Sigmoid colon (tissue), 7 donors: ENCODE results near the gene RALY. TPM values are rescaled to one million over a fixed set of nuclear protein-coding genes. Genes with fewer than 3 reads are reported as not detected.

Experiments
- DNase-seq: peaks from one replicate; pipeline ENCODE4 v3.0.0-alpha.2; 2019
- H3K27ac ChIP-seq, 4 donors: fragments of 200-600 bp; sonication (generic); one replicate each; pipeline ENCODE4 v1.5.1; 2016 to 2019; ENCODE audit warnings: mild to moderate bottlenecking in 1 of 4
- H3K27me3 ChIP-seq, 3 donors: fragments of 200-600 bp; sonication (generic); one replicate each; pipeline ENCODE4 v1.5.1; 2019; ENCODE audit warnings: mild to moderate bottlenecking in 1 of 3
- H3K36me3 ChIP-seq, 4 donors: fragments of 200-600 bp; sonication (generic); one replicate each; pipeline ENCODE4 v1.5.1; 2016 to 2019
- H3K4me1 ChIP-seq, 4 donors: fragments of 200-600 bp; sonication (generic); one replicate each; pipeline ENCODE4 v1.5.1; 2017 to 2019
- H3K4me3 ChIP-seq, 4 donors: fragments of 200-600 bp; sonication (generic); one replicate each; pipeline ENCODE4 v1.5.1; 2017 to 2019; ENCODE audit warnings: mild to moderate bottlenecking in 2 of 4, moderate library complexity in 1 of 4
- H3K9me3 ChIP-seq, 4 donors: fragments of 200-600 bp in 3 of 4; sonication (generic) in 3 of 4; one replicate each; pipeline versions ENCODE4 v1.5.1 to v1.6.1; 2013 to 2019
- EP300 ChIP-seq, 4 donors: sonication (generic); formaldehyde crosslinking; IDR thresholded peaks; one replicate each; pipeline ENCODE4 v1.6.1; 2017; ENCODE audit warnings: antibody characterized with exemption in 4 of 4
- POLR2A ChIP-seq, 2 donors: fragments of 450-650 bp; IDR thresholded peaks; one replicate each; pipeline ENCODE4 v1.6.1; 2016; ENCODE audit warnings: antibody characterized with exemption in 2 of 2, mild to moderate bottlenecking in 2 of 2, moderate library complexity in 2 of 2
- POLR2AphosphoS5 ChIP-seq, 4 donors: sonication (generic); formaldehyde crosslinking; IDR thresholded peaks; one replicate each; pipeline ENCODE4 v1.6.1; 2017; ENCODE audit warnings: antibody characterized with exemption in 4 of 4
- WGBS, 2 donors: extraction: QIAGEN DNeasy Blood & Tissue Kit; methylation state at CpG; one replicate each; pipeline ENCODE4 v1.1.7; 2013; 5-methylcytosine and 5-hydroxymethylcytosine counted together
- intact Hi-C: fragments of 100-400 bp; cut with DNase I; formaldehyde crosslinking; loops from one replicate; pipeline ENCODE4 v1.15.1; 2023
- polyA plus RNA-seq, 3 donors: library from polyadenylated mRNA; stranded (reverse); fragments of 200-250 nt; gene quantifications; one replicate each; pipeline ENCODE4 v1.2.3, GENCODE V29; 2013
- total RNA-seq, 4 donors: library from RNA; depleted of rRNA; stranded (reverse); fragments of >200 nt; gene quantifications; one replicate each; pipeline ENCODE4 v1.1.0, GENCODE V29; 2016
- TF ChIP-seq, protein P1 (sequence below), 4 experiments: fragments of 450-650 bp in 3 of 4; fragments of 200-600 bp in 1 of 4; IDR thresholded peaks; one replicate each; pipeline ENCODE4 v1.5.1; 2016 to 2019; ENCODE audit warnings: antibody characterized with exemption in 4 of 4, mild to moderate bottlenecking in 3 of 4, moderate library complexity in 2 of 4
- donor health status: healthy with polysubstance abuse.
- donor health status: Bipolar disorder and iron deficiency.
- donor health status: healthy.

The RALY gene
- total and polyA plus RNA-seq, 7 donors: 75.1 to 233 (median 94.5) TPM

DNA sequence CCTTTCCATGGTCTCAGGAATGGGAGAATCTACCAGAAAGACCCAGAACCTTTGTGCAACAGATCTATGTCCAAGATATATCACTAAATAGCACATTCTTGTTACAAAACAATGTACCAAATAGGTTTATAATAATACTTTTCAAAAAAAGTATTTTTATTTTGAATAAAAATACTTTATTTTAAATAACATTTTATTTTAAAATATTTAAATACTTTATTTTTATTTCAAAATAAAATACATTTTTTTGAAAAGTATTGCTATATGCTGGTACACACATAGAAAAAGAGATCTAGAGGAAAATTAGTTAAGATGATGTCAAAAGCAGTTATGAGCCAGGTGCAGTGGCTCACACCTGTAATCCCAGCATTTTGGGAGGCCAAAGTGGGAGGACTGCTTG, 16.8 kb upstream of the RALY start:
- TF ChIP-seq, protein P1, sequence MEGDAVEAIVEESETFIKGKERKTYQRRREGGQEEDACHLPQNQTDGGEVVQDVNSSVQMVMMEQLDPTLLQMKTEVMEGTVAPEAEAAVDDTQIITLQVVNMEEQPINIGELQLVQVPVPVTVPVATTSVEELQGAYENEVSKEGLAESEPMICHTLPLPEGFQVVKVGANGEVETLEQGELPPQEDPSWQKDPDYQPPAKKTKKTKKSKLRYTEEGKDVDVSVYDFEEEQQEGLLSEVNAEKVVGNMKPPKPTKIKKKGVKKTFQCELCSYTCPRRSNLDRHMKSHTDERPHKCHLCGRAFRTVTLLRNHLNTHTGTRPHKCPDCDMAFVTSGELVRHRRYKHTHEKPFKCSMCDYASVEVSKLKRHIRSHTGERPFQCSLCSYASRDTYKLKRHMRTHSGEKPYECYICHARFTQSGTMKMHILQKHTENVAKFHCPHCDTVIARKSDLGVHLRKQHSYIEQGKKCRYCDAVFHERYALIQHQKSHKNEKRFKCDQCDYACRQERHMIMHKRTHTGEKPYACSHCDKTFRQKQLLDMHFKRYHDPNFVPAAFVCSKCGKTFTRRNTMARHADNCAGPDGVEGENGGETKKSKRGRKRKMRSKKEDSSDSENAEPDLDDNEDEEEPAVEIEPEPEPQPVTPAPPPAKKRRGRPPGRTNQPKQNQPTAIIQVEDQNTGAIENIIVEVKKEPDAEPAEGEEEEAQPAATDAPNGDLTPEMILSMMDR (IDR thresholded peaks at IDR 0.05): no peak
- no peak for TF ChIP-seq POLR2A (IDR thresholded peaks at IDR 0.05)
- DNase-seq: no peak
- H3K27ac ChIP-seq: no peak overlapping the region
- H3K9me3 ChIP-seq: peaks cover 0 to 4% (median 0%) of the 10 kb centered on the region in 4 donors
- H3K4me1 ChIP-seq: peaks cover 0 to 3% (median 2%) of the 10 kb centered on the region in 4 donors
- no peaks in the 10 kb centered on the region for H3K36me3 ChIP-seq
- intact Hi-C loops: no loop called here
- H3K27me3 ChIP-seq: no peaks in the 10 kb centered on the region
- no peak overlapping the region for H3K4me3 ChIP-seq

DNA sequence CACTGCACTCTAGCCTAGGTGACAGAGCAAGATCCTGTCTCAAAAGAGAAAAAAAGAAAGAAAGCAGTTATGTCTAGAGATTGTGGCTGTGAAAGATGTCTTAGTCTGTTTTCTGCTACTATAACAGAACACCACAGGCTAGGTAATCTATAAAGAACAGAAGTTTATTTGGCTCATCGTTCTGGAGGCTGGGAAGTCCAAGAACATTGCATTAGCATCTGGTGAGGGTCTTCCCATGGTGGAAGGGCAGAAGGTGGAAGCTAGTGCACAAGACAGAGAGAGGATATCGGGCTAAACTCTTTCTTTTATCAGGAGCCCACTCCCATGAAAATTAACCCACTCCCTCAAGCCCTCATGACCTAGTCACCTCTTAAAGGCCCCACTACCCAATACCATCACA, 16.2 kb upstream of the RALY start:
- Histone ChIP-seq H3K9me3 (peaks cover 0 to 4% (median 0%) of the 10 kb centered on the region in 4 donors), H3K27me3 (no peaks in the 10 kb centered on the region), H3K4me3 (no peak overlapping the region), H3K27ac (no peak overlapping the region), H3K36me3 (no peaks in the 10 kb centered on the region), H3K4me1 (no peaks in the 10 kb centered on the region)
- intact Hi-C loops: no loop called here
- WGBS, 2 donors: 64 to 89% methylated on average over 2 of the region's 2 CpGs
- TF ChIP-seq POLR2A (IDR thresholded peaks at IDR 0.05) (no peak), EP300 (IDR thresholded peaks at IDR 0.05) (no peak), POLR2AphosphoS5 (IDR thresholded peaks at IDR 0.05) (no peak)
- TF ChIP-seq, protein P1 (IDR thresholded peaks at IDR 0.05): no peak
- no peak for DNase-seq

DNA sequence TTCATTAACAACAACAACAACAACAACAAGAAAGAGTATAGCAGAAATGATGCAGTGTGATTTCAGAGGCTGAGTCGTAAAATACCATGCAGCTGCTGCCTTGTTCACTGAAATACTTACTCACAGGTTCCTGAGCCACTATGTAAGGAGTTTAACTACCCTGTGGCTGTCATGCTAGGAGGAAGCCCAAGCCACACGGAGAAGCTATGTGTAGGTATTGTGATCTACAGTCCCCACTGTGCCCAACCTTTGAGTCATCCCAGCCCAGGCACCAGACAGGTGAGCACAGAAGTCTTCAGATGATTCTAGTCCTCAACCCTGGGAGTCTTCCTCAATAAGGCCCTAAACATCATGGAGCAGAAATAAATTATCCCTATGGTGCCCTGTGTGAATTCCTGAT, 14.6 kb upstream of the RALY start:
- TF ChIP-seq EP300 (IDR thresholded peaks at IDR 0.05) (no peak), POLR2A (IDR thresholded peaks at IDR 0.05) (no peak), POLR2AphosphoS5 (IDR thresholded peaks at IDR 0.05) (no peak)
- TF ChIP-seq, protein P1 (IDR thresholded peaks at IDR 0.05): no peak
- intact Hi-C loops: no loop called here
- DNase-seq: no peak

DNA sequence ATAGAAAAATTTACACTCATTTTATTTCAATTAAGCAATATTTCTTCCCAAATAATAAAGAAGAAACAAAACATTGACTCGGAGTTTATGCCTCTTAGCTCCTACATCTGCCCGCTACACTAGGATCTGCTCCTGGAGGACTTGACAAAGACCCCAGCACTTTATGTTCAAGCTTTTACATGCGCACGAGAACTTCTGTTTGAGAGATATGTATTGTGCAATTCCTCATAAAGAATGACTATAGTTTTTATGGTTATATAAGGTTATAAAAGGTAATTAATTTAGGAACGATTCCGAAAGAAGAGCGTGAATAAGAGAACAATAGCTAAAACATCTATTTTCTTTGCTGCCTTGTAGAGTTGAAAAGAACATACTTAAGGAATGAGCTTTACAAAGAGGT, 12.4 kb upstream of the RALY start:
- no peaks in the 10 kb centered on the region for H3K4me1 ChIP-seq
- no peak overlapping the region for H3K4me3 ChIP-seq
- H3K27me3 ChIP-seq: no peaks in the 10 kb centered on the region
- DNase-seq: no peak
- peaks cover 0 to 4% (median 0%) of the 10 kb centered on the region in 4 donors for H3K9me3 ChIP-seq
- WGBS, 2 donors: 30 to 69% methylated on average over 7 of the region's 7 CpGs
- TF ChIP-seq POLR2AphosphoS5 (IDR thresholded peaks at IDR 0.05) (no peak), POLR2A (IDR thresholded peaks at IDR 0.05) (no peak), EP300 (IDR thresholded peaks at IDR 0.05) (no peak)
- TF ChIP-seq, protein P1 (IDR thresholded peaks at IDR 0.05): no peak
- H3K27ac ChIP-seq: no peak overlapping the region
- H3K36me3 ChIP-seq: no peaks in the 10 kb centered on the region
- intact Hi-C loops: no loop called here

More for the DNA sequence above, 14.6 kb upstream of the RALY start:
- Histone ChIP-seq H3K27ac (no peak overlapping the region), H3K9me3 (peaks cover 0 to 4% (median 0%) of the 10 kb centered on the region in 4 donors), H3K27me3 (no peaks in the 10 kb centered on the region), H3K4me1 (no peaks in the 10 kb centered on the region), H3K36me3 (no peaks in the 10 kb centered on the region), H3K4me3 (no peak overlapping the region)
- 86 to 88% methylated on average over 2 of the region's 2 CpGs for WGBS, 2 donors

DNA sequence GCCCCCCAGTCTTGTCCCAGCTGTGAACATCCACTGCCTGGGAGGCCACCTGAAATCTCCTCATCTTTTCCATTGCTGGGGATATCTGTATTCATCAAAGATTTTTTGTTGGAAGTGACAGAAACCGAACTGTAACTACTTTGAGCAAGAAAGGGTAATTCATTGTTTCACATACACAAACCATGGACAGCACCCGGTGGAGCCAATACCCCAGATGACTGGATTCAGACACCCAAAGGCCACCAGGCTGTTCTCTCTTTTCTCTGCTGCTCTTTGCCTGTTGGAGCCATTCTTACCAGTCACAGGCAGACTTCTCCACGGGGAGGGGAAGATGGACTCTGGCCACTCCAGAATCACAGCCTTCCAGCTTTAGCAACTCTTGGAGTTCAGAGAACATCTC, 11.7 kb upstream of the RALY start:
- intact Hi-C loops: no loop called here
- Histone ChIP-seq H3K27ac (no peak overlapping the region), H3K4me3 (no peak overlapping the region), H3K9me3 (peaks cover 0 to 4% (median 0%) of the 10 kb centered on the region in 4 donors), H3K36me3 (no peaks in the 10 kb centered on the region), H3K27me3 (no peaks in the 10 kb centered on the region), H3K4me1 (no peaks in the 10 kb centered on the region)
- no peak for DNase-seq
- 57 to 82% methylated on average over 3 of the region's 3 CpGs for WGBS, 2 donors
- TF ChIP-seq POLR2A (IDR thresholded peaks at IDR 0.05): no peak
- no peak for TF ChIP-seq POLR2AphosphoS5 (IDR thresholded peaks at IDR 0.05)
- no peak for TF ChIP-seq EP300 (IDR thresholded peaks at IDR 0.05)
- TF ChIP-seq, protein P1 (IDR thresholded peaks at IDR 0.05): no peak
